ENCODE measurements around the gene MAP4K1. TPM values are rescaled to one million over a fixed set of nuclear protein-coding genes. Genes with fewer than 3 reads are reported as not detected.

Gene MAP4K1
- total RNA-seq, 2 donors from 2014 or later = 2.7 to 5.5 TPM

GRCh38 chr19:38655148-38655824 is 37.5 kb upstream of the MAP4K1 start:
- intact Hi-C loops (cut with DNase I) = loop anchor here (5.0 kb wide), 1 partner anchor 37 kb away; no protein-coding TSS in a partner anchor
- no peak for DNase-seq (ENCODE audit: low spot score)

GRCh38 chr19:38654628-38655055 is 36.9 kb upstream of the MAP4K1 start:
- DNase-seq (ENCODE audit: low spot score) = no peak
- intact Hi-C loops (cut with DNase I) = loop anchor here (5.0 kb wide), 2 partner anchors 38 to 58 kb away; no protein-coding TSS in a partner anchor

GRCh38 chr19:38653028-38653571 is 35.3 kb upstream of the MAP4K1 start:
- intact Hi-C loops (cut with DNase I) = loop anchor here in 1 of 2 donors (5.0 kb wide), 1 partner anchor 59 kb away; no protein-coding TSS in a partner anchor

GRCh38 chr19:38650911-38651584 is 33.3 kb upstream of the MAP4K1 start:
- intact Hi-C loops (cut with DNase I) = loop anchor here in 1 of 2 donors (5.0 kb wide), 1 partner anchor 61 kb away; no protein-coding TSS in a partner anchor
- no peak for DNase-seq (ENCODE audit: low spot score)

More at GRCh38 chr19:38653028-38653571, 35.3 kb upstream of the MAP4K1 start:
- no peak for DNase-seq (ENCODE audit: low spot score)

- intact Hi-C loops (cut with DNase I) = loop anchor here in 1 of 2 donors (5.0 kb wide), 1 partner anchor 62 kb away; no protein-coding TSS in a partner anchor
- no peak for DNase-seq (ENCODE audit: low spot score)
These were observed 32.5 kb upstream of the MAP4K1 start for GRCh38 chr19:38650172-38650775.

GRCh38 chr19:38649305-38650171 is 31.8 kb upstream of the MAP4K1 start:
- DNase-seq (ENCODE audit: low spot score) = no peak
- intact Hi-C loops (cut with DNase I) = loop anchor here in 1 of 2 donors (5.0 to 10.0 kb wide), 3 partner anchors 63 to 203 kb away; partner anchors contain the start of gene ECH1

GRCh38 chr19:38648769-38649304 is 31.1 kb upstream of the MAP4K1 start:
- DNase-seq (ENCODE audit: low spot score) = no peak
- intact Hi-C loops (cut with DNase I) = loop anchor here in 1 of 2 donors (5.0 to 10.0 kb wide), 2 partner anchors 186 to 203 kb away; partner anchors contain the start of gene ECH1

- intact Hi-C loops (cut with DNase I) = loop anchor here in 1 of 2 donors (5.0 to 10.0 kb wide), 2 partner anchors 187 to 204 kb away; partner anchors contain the start of gene ECH1
- no peak for DNase-seq (ENCODE audit: low spot score)
These were observed 30.4 kb upstream of the MAP4K1 start for GRCh38 chr19:38647966-38648768.

GRCh38 chr19:38647368-38647965 is 29.7 kb upstream of the MAP4K1 start, which contains the start of gene ACTN4:
Gene ACTN4, plus strand, starts transcription at chr19:38647649. Its CDS starts 97 bp downstream, at chr19:38647746.
- DNase-seq (ENCODE audit: low spot score) = peak; percentile 100
- intact Hi-C loops (cut with DNase I) = loop anchor here in 1 of 2 donors (5.0 to 10.0 kb wide), 2 partner anchors 187 to 205 kb away; partner anchors contain the start of gene ECH1

GRCh38 chr19:38644719-38645118 is 27.0 kb upstream of the MAP4K1 start:
- intact Hi-C loops (cut with DNase I) = loop anchor here in 1 of 2 donors (5.0 to 10.0 kb wide), 2 partner anchors 190 to 208 kb away; partner anchors contain the start of gene ECH1

GRCh38 chr19:38642176-38642575 is 24.4 kb upstream of the MAP4K1 start:
- DNase-seq (ENCODE audit: low spot score) = no peak
- intact Hi-C loops (cut with DNase I) = loop anchor here in 1 of 2 donors (10.0 kb wide), 1 partner anchor 193 kb away; the partner anchor contains the start of gene ECH1

More at GRCh38 chr19:38644719-38645118, 27.0 kb upstream of the MAP4K1 start:
- DNase-seq (ENCODE audit: low spot score) = no peak

GRCh38 chr19:38640368-38640767 is 22.6 kb upstream of the MAP4K1 start:
- intact Hi-C loops (cut with DNase I) = loop anchor here in 1 of 2 donors (10.0 kb wide), 1 partner anchor 194 kb away; the partner anchor contains the start of gene ECH1
- no peak for DNase-seq (ENCODE audit: low spot score)

GRCh38 chr19:38639679-38640078 is 21.9 kb upstream of the MAP4K1 start:
- intact Hi-C loops (cut with DNase I) = loop anchor here (10.0 kb wide), 2 partner anchors 195 to 235 kb away; partner anchors contain the start of genes FAM98C (in 2 of the 2) and ECH1 (in 1 of the 2)
- no peak for DNase-seq (ENCODE audit: low spot score)

- DNase-seq (ENCODE audit: low spot score) = no peak
- intact Hi-C loops (cut with DNase I) = loop anchor here (10.0 kb wide), 1 partner anchor 234 kb away; the partner anchor contains the start of gene FAM98C (in 2 of the 2)
These were observed 20.7 kb upstream of the MAP4K1 start for GRCh38 chr19:38638461-38638860.

GRCh38 chr19:38635483-38636399 is 18.0 kb upstream of the MAP4K1 start:
- intact Hi-C loops (cut with DNase I) = loop anchor here (10.0 kb wide), 1 partner anchor 231 kb away; the partner anchor contains the start of gene FAM98C (in 2 of the 2)
- no peak for DNase-seq (ENCODE audit: low spot score)
